Right ventricle myocardium inferior (tissue), 1 donor: ENCODE measurements around the gene ST8SIA6. TPM values are rescaled to one million over a fixed set of nuclear protein-coding genes. Genes with fewer than 3 reads are reported as not detected.
"Not testable (repeated sequence)": the region's sequence is repeated elsewhere in the genome, so short reads cannot be mapped to it uniquely, and the experiment has no call there.

ENCODE experiments used
- ATAC-seq: fragments of 200-7000 bp; cut with Tn5 transposase; one replicate; pipeline ENCODE4 v1.9.1; 2020; ENCODE audit warnings: mild to moderate bottlenecking, moderate library complexity
- DNase-seq: peaks from one replicate; pipeline ENCODE4 v3.0.0; 2021; ENCODE audit errors: missing footprints
- intact Hi-C: fragments of 100-400 bp; cut with DNase I; formaldehyde crosslinking; loops from one replicate; pipeline ENCODE4 v1.11.0; 2022
- total RNA-seq: library from RNA; stranded (reverse); fragmentation: NEBNext Ultra II Directional; extraction: Animal tissue kit (Norgen Biotek cat#: 25700); gene quantifications from one replicate; pipeline ENCODE4 v1.2.1, GENCODE V29; 2021
- donor health status: DM: no; HTN: yes; CAD: no; lungs with severe emphysema.

ST8SIA6 gene
- total RNA-seq, 1 donor from 2014 or later: 9.3 TPM

DNA sequence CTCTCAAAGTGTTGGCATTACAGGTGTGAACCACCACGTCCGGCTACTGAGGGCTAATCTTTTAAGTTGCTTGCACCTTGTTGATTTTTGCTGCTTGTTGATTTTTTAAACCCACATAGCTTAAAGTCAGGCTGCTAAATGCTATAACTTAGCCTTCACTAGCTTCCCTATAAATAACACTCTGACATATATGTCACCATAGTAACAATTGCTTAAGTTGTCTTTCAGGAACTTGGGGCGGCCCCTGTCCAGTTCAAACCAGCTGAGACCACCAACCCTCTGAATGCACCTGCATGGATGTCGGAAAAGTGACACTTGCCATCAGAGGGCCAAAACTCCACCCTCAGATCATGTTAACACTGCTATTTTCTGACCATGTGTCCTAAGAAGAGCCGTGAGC is 47.3 kb downstream of the ST8SIA6 start:
- DNase-seq: no peak
- no peak for ATAC-seq

DNA sequence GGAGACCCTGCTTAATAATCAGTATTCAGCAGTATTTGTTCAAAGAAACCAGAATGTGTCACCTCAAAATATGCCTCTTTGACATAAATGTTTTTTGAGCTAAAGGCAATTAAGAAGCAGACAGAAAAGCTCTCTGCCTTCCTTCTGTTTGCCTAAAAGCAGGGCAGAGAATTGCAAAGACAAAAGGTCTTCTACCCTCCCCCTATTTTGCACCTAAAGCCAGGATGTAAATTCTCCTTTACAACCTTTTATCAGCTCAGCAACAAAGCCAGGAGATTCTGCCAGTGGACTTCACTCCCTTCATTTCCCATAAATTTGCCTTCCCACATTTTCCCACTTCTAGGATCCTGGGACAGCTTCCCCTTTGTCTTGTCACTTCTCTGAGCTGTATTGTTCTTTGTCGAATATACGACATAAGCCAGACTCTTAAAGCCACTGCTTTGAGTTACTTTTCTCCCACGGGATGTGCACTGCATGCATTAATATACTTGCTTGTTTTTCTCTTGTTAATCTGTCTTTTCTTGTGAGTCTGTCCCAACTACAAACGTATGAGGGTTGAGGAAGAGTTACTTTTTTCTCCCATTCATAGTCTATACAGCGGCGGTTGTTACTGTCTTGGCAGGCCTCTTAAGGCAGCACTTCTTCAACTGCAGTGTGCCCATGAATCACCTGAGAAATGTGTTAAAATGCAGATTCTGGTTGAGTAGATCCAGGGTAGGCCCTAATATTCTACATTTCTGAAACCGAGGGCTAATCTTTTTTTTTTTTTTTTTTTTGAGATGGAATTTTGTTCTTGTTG is 48.2 kb downstream of the ST8SIA6 start:
- no peak for ATAC-seq
- intact Hi-C loops: no loop called here
- no peak for DNase-seq

More for the DNA sequence above, 47.3 kb downstream of the ST8SIA6 start:
- intact Hi-C loops: no loop called here

DNA sequence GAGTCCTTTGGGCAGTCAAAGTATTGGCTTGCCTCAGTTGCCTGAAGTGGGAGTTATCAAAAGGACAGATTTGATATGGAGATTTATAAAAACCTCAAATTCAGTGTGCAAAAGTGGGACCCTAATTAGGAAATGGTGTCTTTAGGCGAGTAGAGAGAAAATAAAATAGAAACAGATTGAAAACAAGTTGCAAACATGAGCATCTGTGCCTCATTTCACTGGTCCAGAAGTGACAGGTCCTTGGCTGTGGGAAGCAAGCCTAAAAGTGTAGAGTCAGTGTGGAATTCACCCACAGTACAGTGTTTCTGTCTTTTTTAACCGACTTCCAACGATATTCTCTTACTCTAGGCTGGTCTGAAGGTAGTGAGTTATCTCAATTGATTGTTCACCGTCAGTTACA is 51.2 kb downstream of the ST8SIA6 start:
- intact Hi-C loops: no loop called here
- no peak for DNase-seq
- no peak for ATAC-seq

DNA sequence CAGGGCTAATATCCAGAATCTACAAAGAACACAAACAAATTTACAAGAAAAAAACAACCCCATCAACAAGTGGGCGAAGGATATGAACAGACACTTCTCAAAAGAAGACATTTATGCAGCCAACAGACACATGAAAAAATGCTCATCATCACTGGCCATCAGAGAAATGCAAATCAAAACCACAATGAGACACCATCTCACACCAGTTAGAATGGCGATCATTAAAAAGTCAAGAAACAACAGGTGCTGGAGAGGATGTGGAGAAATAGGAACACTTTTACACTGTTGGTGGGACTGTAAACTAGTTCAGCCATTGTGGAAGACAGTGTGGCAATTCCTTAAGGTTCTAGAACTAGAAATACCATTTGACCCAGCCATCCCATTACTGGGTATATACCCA is 52.4 kb downstream of the ST8SIA6 start:
- intact Hi-C loops, ATAC-seq, DNase-seq: not testable (repeated sequence)

DNA sequence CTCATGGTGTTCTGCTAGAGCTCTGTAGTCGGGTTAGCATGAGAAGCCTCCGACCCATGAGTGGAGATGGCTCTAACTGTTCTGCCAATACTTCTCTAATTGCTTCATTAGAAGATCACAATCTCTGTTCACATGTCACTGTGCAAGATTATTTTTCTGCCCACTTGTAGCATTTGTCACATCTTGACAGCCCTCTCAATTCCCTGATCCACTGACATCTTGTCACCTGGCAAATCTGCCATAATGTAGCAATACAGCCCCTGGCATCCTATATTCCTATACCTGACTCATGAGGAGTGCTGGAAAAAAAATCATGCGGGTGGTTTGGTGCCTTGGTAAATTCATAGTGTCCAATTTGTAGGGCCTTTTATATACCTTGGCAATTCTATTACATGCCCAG is 58.4 kb downstream of the ST8SIA6 start:
- DNase-seq (no peak), ATAC-seq (no peak)
- intact Hi-C loops: no loop called here

DNA sequence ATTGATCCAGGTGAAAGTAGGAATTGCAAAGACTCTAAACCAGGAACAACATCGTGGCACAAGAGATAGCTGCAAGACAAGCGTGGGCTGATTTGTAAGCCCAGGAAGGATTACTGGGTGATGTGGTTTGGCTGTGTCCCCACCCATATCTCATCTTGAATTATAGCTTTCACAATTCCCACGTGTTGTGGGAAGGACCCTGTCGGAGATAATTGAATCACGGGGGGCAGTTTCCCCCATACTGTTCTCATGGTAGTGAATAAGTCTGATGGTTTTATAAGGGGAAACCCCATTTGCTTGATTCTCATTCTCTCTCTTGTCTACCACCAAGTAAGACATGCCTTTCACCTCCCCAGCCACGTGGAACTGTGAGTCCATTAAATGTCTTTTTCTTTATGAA is 59.5 kb downstream of the ST8SIA6 start:
- DNase-seq (no peak), ATAC-seq (no peak)
- intact Hi-C loops: no loop called here

DNA sequence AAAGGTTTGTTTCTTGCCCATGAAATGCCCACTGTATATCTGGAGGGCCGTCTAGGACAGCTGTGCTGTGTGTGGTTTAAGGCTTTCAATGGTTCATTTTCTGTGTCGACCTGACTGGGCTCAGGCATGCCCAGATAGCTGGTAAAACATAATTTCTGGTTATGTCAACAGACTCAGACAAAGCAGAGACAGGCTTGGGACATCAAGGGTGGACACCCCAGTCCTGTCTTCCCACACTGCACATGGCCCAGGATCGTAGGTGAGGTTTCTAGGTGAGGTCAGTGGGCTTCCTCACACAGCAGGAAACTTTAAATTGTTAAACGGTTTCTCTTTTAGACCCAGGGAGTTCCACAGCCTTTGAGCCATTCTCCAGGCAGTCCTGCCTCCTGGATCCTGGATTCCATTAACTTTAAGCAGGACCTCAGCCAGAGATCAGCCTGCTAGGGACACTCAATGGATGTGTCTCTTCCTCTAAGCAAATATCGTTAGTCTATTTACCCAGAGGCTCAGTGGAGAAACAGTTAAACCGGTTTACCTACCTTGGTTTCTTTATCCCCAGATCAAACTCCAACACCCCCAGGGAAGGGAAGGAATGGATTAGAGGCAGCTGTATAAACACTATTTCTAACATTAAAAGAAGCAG is 66.4 kb downstream of the ST8SIA6 start:
- intact Hi-C loops: no loop called here

DNA sequence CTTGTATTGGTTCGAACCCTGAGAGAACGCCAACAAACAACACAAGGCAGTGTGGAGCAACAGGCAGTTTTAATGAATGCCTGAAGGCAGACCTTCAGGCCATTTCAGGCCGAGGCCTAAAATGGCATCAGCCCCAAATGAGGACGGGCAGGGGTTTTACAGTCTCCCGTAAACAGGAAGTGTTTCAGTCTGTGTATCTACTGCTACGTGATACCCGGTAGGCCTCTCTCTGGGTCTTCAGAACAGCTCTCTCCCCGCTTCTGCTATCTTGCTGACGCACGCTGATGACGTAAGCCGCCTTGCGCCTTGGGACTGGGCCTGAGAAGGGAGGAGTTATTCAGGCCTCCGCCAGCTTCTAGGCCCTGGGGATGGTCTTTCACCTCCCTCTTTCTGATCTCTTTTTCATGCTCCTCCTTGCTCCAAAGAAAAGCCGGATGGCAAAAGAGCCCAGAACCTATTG is 67.7 kb downstream of the ST8SIA6 start:
- intact Hi-C loops: no loop called here
- ATAC-seq: peak; percentile 70
- DNase-seq: no peak

More for the DNA sequence above, 66.4 kb downstream of the ST8SIA6 start:
- no peak for ATAC-seq
- DNase-seq: no peak

DNA sequence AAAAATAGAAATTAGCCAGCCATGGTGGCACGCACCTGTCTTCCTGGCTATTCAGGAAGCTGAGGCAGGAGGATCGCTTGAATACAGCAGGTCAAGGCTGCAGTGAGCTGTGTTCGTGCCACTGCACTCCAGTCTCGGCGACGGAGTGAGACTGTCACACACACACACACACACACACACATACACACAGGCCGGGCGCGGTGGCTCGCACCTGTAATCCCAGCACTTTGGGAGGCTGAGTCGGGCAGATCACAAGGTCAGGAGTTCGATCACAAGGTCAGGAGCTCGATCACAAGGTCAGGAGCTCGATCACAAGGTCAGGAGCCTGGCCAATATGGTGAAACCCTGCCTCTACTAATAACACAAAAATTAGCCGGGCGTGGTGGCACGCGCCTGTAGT is 68.4 kb downstream of the ST8SIA6 start:
- ATAC-seq (no peak), DNase-seq (no peak)
- intact Hi-C loops: no loop called here

DNA sequence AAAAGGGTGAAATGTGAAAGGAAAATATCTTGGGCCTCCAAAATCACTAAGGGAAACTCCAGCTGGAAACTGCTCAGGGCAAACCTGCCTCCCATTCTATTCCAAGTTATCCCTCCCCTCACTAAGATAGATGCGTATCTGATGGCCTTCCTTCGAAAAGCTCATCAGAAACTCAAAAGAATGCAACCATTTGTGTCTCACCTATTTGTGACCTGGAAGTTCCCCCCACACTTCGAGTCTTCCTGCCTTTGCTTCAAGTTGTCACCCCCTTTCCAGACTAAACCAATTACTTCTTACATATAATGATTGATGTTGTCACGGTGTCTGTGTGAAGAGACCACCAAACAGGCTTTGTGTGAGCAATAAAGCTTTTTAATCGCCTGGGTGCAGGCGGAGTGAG is 69.3 kb downstream of the ST8SIA6 start:
- intact Hi-C loops: no loop called here
- ATAC-seq: no peak
- DNase-seq: no peak

DNA sequence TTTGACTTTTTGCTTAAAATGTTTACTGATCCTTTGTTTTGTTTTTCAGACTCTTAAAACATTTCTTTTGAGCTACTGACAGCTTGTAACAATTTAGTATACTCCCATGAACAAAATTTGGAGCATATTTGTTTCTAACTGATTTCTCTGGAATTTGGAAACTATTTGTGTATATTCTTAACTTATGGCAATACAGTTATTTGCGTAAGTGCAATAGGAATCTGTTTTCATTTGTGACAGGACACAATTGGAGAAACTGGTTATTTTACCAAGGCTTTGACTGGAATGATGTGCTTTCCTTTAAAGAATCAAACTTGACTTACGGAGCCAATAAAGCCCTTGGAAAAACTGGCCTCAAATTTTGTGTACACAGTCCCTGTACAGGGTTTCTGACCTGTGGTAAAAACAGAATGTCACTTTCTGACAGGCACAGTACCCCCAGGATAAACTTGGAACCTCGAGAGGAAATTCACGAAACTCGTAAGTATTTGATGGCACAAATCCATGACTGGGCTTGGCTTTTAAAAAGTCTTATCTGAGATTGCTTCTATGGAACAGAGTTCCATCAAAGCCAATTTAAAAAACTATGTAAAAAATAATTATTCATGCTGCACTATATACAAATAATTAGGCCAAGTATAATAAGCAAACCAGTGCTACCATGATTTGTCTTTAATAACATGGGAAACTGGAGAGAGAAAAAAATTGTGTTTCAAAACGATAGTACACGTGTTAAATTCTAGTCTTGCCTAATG is 70.4 kb downstream of the ST8SIA6 start:
- ATAC-seq: peak; percentile 20
- intact Hi-C loops: no loop called here

DNA sequence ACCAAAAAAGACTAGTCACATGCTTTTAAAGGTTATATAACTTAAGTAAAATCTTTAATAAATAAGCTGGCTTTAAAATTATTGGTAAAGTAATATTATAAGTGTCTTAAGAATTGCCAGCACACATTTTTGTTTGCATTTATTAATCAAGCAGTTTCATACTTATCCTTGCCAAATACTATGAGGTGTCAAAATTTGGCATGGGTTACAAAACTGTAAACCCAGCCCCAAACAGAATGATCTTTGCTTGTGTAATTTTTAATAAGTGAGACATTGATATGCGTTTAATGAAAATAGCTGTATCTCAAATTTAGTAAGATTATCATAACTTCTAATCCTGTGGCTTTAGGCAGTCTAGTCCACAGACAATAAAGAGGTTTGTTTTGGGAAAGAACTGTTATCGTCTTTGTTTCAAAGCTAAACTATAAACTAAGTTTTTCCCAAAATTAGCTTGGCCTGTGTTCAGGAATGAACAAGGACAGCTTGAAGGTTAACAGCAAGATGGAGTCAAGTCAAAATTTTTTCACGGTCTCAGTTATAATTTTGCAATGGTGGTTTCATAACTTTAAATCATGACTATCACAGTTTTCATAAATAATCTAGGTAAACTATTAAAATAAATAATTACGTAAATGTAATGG is 72.8 kb downstream of the ST8SIA6 start:
- ATAC-seq: no peak
- DNase-seq: no peak
- intact Hi-C loops: no loop called here

More for the DNA sequence above, 70.4 kb downstream of the ST8SIA6 start:
- no peak for DNase-seq

DNA sequence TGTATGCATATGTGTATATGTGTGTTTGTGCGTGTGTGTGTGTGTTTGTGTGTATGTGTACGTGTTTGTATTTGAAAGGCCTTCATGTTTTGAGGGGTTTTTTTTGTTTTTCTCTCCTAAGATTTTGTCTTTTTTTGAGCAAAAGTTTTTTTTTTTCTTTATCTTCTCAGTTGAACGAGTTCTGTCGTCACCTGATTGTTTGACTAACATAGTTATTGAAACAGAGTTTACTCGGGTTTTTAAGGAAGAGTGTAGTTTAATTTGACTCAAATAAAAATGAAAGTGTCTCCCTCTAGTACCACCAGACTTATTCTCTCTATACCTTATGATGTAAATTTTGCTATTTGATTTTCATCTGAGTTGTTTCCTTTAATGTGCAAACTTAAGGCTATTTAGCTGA is 73.5 kb downstream of the ST8SIA6 start:
- intact Hi-C loops: no loop called here
- no peak for ATAC-seq

DNA sequence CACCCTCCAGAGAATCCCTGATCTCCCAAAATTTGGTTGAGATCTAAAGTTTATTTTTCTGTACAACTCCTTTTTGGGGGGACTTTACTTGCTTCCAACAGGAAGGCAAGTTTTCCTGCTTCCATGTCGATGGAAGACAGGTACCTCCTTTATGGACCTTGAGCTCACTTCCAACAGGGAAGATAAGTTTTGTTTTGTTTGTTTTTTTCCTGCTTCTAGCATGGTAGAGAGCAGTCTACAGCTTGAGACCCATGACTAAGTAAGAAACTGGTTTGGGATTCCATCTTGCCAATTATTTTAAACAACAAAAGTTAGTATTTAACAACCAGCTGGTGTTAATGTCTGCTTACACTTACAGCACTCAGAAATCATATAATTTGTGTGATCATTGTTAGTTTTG is 74.4 kb downstream of the ST8SIA6 start:
- DNase-seq (no peak), ATAC-seq (no peak)
- intact Hi-C loops: no loop called here

More for the DNA sequence above, 73.5 kb downstream of the ST8SIA6 start:
- DNase-seq: no peak

DNA sequence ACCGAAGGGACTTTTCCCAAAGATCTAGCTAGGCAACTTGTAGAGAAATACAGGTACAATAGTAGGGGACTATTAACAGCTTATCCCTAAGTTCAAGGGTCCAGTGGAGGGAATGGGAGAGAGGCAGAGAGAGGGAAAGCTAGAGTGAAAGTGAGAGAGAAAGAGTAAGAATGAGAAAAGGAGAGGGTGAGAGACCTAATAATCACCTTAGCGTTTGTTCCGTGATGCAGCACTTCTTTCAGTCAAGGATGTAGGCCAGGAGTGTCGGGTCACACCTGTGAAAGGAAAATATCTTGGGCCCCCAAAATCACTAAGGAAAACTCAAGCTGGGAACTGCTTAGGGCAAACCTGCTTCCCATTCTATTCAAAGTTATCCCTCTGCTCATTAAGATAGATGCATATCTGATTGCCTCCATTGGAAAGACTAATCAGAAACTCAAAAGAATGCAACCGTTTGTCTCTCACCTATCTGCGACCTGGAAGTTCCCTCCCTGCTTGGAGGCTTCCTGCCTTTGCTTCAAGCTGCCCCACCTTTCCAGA is 75.2 kb downstream of the ST8SIA6 start:
- ATAC-seq (no peak), DNase-seq (no peak)
- intact Hi-C loops: no loop called here

DNA sequence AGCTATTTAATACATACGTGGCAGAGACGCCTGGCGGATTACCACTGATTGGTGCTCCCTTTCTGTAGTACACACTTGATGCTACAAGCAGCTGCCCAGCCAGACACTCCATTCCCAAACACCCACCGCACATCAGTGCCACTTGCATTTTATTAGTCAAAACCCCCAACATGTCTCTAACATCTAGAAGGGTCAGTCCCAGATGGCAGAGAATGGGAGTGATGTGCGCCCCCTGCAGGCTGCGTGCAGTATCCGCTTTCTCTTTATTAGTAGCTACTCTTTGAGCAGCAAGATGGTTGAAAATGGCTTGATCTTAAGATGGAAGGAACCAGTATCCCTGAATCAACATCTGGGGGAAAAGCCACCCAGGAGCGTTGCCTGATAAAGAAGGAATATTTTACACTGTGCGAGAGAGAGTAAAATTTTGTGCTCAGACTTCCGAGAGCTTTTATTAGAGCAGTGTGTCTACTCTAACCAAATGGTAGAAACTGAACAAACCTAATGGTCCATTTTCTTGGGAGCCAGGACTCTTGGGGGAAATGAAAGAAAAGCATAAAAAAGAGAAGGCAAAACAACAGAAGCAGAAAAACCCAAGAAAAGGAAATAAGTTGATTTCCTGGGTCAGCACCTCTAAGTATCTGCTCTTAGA is 78.3 kb downstream of the ST8SIA6 start:
- ATAC-seq: no peak

DNA sequence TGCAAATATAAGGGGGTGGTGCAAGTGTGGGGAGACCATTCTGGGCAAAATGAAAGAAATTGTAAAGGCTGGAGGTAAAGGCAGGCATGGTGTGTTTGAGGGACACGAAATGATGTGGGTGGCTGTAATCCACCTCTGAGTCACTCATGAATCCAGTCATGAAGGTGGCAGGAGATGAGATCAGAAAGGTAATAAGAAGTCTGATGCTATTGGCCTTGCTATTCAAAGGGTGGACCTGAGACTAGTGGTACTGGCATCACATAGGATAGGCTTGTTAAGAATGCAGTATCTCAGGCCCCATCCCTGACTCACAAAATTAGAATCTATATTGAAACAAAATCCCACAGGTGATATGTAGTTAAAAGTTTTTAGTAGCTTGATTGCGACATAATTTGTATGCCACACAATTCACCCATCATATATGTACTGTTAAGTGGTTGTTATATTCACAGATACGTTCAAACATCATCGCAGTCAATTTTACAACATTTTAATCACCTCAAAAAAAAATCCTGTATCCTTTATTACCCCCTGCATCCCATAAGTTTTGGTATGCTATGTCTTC is 85.6 kb downstream of the ST8SIA6 start:
- ATAC-seq (no peak), DNase-seq (no peak)
- intact Hi-C loops: no loop called here

More for the DNA sequence above, 78.3 kb downstream of the ST8SIA6 start:
- intact Hi-C loops: no loop called here
- DNase-seq: no peak

DNA sequence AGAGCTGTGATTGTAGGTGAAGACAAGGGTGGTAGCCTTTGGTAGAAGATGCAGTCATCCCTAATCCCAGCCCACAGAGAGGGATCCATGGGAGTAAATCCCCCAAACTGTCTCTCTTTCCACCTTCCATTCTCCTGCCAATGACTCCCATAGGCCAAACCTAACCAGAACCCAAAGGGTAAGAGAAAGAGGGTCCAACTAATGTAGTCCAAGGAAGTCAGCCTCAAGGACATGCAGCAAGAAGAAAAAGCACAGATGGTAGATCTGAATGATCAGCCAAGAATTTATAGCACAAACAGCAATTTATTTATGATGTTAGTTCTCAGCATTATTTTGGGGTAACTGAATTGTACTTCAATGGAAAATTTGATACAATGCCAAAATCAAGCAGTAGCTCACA is 87.7 kb downstream of the ST8SIA6 start:
- ATAC-seq (no peak), DNase-seq (no peak)
- intact Hi-C loops: no loop called here
